GM06990 (cell line): ENCODE measurements around the gene ITPK1.

Experiments used
- DNase-seq: peaks from one replicate; pipeline ENCODE4 v3.0.0-alpha.2; 2011; ENCODE audit not compliant: insufficient read length; ENCODE audit errors: extremely low read depth
- H3K27me3 ChIP-seq: replicated peaks from 2 replicates; pipeline ENCODE4 v1.6.0; 2011; ENCODE audit warnings: low read length; ENCODE audit not compliant: control insufficient read depth, insufficient read depth
- H3K36me3 ChIP-seq: 2 replicates; pipeline ENCODE4 v1.5.1; 2011; ENCODE audit warnings: low read length; ENCODE audit not compliant: control insufficient read depth, insufficient read depth
- H3K4me3 ChIP-seq: replicated peaks from 2 replicates; pipeline ENCODE4 v1.5.1; 2011; ENCODE audit warnings: low read depth, mild to moderate bottlenecking, control low read depth, low read length
- CTCF ChIP-seq: IDR thresholded peaks from 2 replicates; pipeline ENCODE4 v1.5.1; 2011; ENCODE audit warnings: low read length, control low read depth, mild to moderate bottlenecking, inconsistent platforms; ENCODE audit not compliant: insufficient read depth, poor library complexity, severe bottlenecking

The ITPK1 gene

GRCh38 chr14:92959761-92960680 is 155.7 kb downstream of the ITPK1 start:
- Histone ChIP-seq H3K36me3 (peaks cover 4% of the 10 kb centered on the region), H3K27me3 (no peaks in the 10 kb centered on the region)
- DNase-seq: no peak

GRCh38 chr14:92959189-92959531 is 156.6 kb downstream of the ITPK1 start:
- no peak for DNase-seq
- TF ChIP-seq CTCF: no peak
- Histone ChIP-seq H3K27me3 (no peaks in the 10 kb centered on the region), H3K36me3 (peaks cover 4% of the 10 kb centered on the region), H3K4me3 (no peak overlapping the region)

More at GRCh38 chr14:92959761-92960680, 155.7 kb downstream of the ITPK1 start:
- no peak for TF ChIP-seq CTCF
- H3K4me3 ChIP-seq: no peak overlapping the region

- H3K27me3 ChIP-seq: no peaks in the 10 kb centered on the region
- no peak for DNase-seq
- peaks cover 4% of the 10 kb centered on the region for H3K36me3 ChIP-seq
- H3K4me3 ChIP-seq: no peak overlapping the region
- no peak for TF ChIP-seq CTCF
Observed at GRCh38 chr14:92958373-92959188, 157.1 kb downstream of the ITPK1 start.

- TF ChIP-seq CTCF: no peak
- Histone ChIP-seq H3K4me3 (no peak overlapping the region), H3K36me3 (peaks cover 4% of the 10 kb centered on the region), H3K27me3 (no peaks in the 10 kb centered on the region)
- no peak for DNase-seq
Observed at GRCh38 chr14:92956961-92957360, 158.8 kb downstream of the ITPK1 start.

- Histone ChIP-seq H3K27me3 (no peaks in the 10 kb centered on the region), H3K36me3 (peaks cover 7% of the 10 kb centered on the region)
Observed at GRCh38 chr14:92955381-92955780, 160.3 kb downstream of the ITPK1 start.

More at GRCh38 chr14:92955381-92955780, 160.3 kb downstream of the ITPK1 start:
- no peak for TF ChIP-seq CTCF
- no peak overlapping the region for H3K4me3 ChIP-seq
- no peak for DNase-seq
